ENCODE results near the gene MAP2K6. TPM values are rescaled to one million over a fixed set of nuclear protein-coding genes. Genes with fewer than 3 reads are reported as not detected.

The MAP2K6 gene
- total and polyA plus RNA-seq, 2 donors (not counting 3 experiments of a cell fraction or from before 2014, with no cell fraction given) = 5.9 to 13.9 TPM

GRCh38 chr17:69525920-69526841, 111.7 kb downstream of the MAP2K6 start:
- Histone ChIP-seq H3K4me2 (ENCODE audit: insufficient read depth, low read length) (no peak overlapping the region), H3K27me3 (ENCODE audit: control insufficient read depth in 2 of 2, insufficient read depth in 2 of 2, low read length in 2 of 2) (no peaks in the 10 kb centered on the region), H3K4me1 (ENCODE audit: control insufficient read depth, extremely low read depth, insufficient read depth, low read length) (peaks cover 2% of the 10 kb centered on the region), H3K9me3 (replicated peaks; ENCODE audit: control insufficient read depth, insufficient read depth, low read length) (no peaks in the 10 kb centered on the region), H3K27ac (ENCODE audit: insufficient read depth, low read depth, low read length) (no peak overlapping the region), H3K36me3 (ENCODE audit: control insufficient read depth in 2 of 2, extremely low read depth in 1 of 2, insufficient read depth in 2 of 2, low read length in 2 of 2) (no peaks in the 10 kb centered on the region), H3K9me1 (replicated peaks; ENCODE audit: control insufficient read depth, extremely low read depth, insufficient read depth, low read length) (no peaks in the 10 kb centered on the region), H3K4me3 (replicated peaks in 1 of 3; ENCODE audit: insufficient read depth in 1 of 3, low read depth in 1 of 3, low read length in 3 of 3) (no peak overlapping the region), H4K20me1 (replicated peaks; ENCODE audit: control insufficient read depth, extremely low read depth, insufficient read depth, low read length) (no peaks in the 10 kb centered on the region), H3K79me2 (ENCODE audit: control insufficient read depth, insufficient read depth, low read length) (no peaks in the 10 kb centered on the region), H3K9ac (replicated peaks; ENCODE audit: extremely low read depth, insufficient read depth, low read length) (no peak overlapping the region), H2AFZ (ENCODE audit: low read depth, low read length) (peak overlapping the region; percentile 18)
- no peak for TF ChIP-seq JUN (IDR thresholded peaks at IDR 0.05; ENCODE audit: borderline replicate concordance, insufficient read depth, insufficient read length, low read depth)
- peak; percentile 80 to 84 for TF ChIP-seq CTCF (IDR thresholded peaks at IDR 0.05; ENCODE audit: extremely low read depth in 1 of 2, insufficient read depth in 1 of 2, low read depth in 1 of 2, low read length in 2 of 2)
- no peak for TF ChIP-seq MYC (IDR thresholded peaks at IDR 0.05; ENCODE audit: low read depth, low read length)
- POLR2A ChIA-PET = no interaction called here
- DNase-seq (ENCODE audit: low read depth, low spot score) (peak; percentile 82), FAIRE-seq (peak; percentile 94)
- intact Hi-C loops (cut with micrococcal nuclease) = loop anchor here (1.0 to 5.0 kb wide), 7 partner anchors 43 to 1104 kb away; no protein-coding TSS in a partner anchor
- CTCF ChIA-PET = interaction anchor here (0.6 to 9.3 kb wide), 51 partner anchors 8 to 1259 kb away, joined by 3 to 190 read pairs (median 4); partner anchors contain the start of genes ABCA5 and KCNJ2
- BruUV-seq (replicated peaks) = no TSS peak
- dilution Hi-C loops (cut with MboI; ENCODE audit: extremely low pct_ligation_motif_present, low sequenced_read_pairs) = no loop called here

Data from endothelial cell of umbilical vein (primary cell).